Uterus (tissue), 2 donors: ENCODE measurements around the gene UBAP2.

Experiments used
- POLR2A ChIP-seq, 2 donors: fragments of 450-650 bp; IDR thresholded peaks; one replicate each; pipeline ENCODE4 v1.6.1; 2016; ENCODE audit warnings: antibody characterized with exemption in 2 of 2, mild to moderate bottlenecking in 1 of 2, moderate library complexity in 1 of 2
- TF ChIP-seq, protein P1 (sequence below), 4 experiments: fragments of 200-600 bp in 2 of 4; fragments of 450-650 bp in 2 of 4; sonication (generic) in 2 of 4; IDR thresholded peaks; one replicate each; pipeline ENCODE4 v1.5.1; 2016 to 2019; ENCODE audit warnings: antibody characterized with exemption in 4 of 4, mild to moderate bottlenecking in 2 of 4, moderate library complexity in 1 of 4

DNA sequence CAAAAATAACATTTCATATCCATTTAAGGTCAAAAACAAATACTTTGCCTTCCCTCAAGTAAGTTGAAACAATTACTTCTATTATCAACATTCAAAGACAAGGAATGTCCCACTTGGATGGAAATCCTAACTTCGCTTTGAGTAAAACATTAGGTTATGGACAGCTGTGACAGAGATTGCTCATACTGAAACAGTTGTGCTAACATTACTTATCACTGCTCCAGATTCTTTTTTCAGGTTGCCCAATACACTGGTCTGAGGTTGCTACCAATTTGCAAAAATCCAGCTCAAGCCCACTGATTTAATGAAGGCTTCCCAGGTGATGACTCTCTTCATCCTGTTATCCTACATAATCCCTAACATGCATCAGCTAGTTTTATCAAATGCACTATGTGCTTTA lies 98.3 kb downstream of the UBAP2 start:
- TF ChIP-seq, protein P1, sequence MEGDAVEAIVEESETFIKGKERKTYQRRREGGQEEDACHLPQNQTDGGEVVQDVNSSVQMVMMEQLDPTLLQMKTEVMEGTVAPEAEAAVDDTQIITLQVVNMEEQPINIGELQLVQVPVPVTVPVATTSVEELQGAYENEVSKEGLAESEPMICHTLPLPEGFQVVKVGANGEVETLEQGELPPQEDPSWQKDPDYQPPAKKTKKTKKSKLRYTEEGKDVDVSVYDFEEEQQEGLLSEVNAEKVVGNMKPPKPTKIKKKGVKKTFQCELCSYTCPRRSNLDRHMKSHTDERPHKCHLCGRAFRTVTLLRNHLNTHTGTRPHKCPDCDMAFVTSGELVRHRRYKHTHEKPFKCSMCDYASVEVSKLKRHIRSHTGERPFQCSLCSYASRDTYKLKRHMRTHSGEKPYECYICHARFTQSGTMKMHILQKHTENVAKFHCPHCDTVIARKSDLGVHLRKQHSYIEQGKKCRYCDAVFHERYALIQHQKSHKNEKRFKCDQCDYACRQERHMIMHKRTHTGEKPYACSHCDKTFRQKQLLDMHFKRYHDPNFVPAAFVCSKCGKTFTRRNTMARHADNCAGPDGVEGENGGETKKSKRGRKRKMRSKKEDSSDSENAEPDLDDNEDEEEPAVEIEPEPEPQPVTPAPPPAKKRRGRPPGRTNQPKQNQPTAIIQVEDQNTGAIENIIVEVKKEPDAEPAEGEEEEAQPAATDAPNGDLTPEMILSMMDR (IDR thresholded peaks at IDR 0.05): no peak
- no peak for TF ChIP-seq POLR2A (IDR thresholded peaks at IDR 0.05)
